H4 (cell line): ENCODE measurements around the gene DOCK6. TPM values are rescaled to one million over a fixed set of nuclear protein-coding genes. Genes with fewer than 3 reads are reported as not detected.
A peak's percentile ranks its signal among the peaks of the same experiment; 100 is the strongest.

Experiments
- DNase-seq: peaks from one replicate; pipeline ENCODE4 v3.0.0-alpha.2; 2015; ENCODE audit warnings: low spot score
- total RNA-seq: library from RNA; depleted of rRNA; stranded (reverse); fragments of >200 nt; shearing (Covaris generic); gene quantifications from 2 replicates; pipeline ENCODE4 v1.2.3, GENCODE V29; 2014

DOCK6 gene
- total RNA-seq, 1 experiment from 2014 or later = 3.9 TPM

GRCh38 chr19:11247391-11247790 lies 14.9 kb downstream of the DOCK6 start:
- DNase-seq = no peak

DNA sequence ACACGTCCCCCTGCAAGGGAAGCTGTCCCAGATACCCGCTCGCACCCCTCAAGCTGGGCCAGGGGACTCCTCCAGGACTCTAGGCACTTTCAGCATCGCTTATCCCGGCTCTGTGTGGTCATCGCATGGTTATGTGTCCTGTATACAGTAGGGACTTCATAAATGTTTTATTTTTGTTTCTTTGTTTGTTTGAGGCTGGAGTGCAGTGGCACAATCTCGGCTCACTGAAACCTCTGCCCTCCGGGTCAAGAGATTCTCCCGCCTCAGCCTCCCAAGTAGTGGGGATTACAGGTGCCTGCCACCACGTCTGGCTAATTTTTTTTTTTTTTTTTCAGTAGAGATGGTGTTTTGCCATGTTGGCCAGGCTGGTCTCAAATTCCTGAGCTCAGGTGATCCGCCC lies 15.4 kb downstream of the DOCK6 start:
- no peak for DNase-seq

DNA sequence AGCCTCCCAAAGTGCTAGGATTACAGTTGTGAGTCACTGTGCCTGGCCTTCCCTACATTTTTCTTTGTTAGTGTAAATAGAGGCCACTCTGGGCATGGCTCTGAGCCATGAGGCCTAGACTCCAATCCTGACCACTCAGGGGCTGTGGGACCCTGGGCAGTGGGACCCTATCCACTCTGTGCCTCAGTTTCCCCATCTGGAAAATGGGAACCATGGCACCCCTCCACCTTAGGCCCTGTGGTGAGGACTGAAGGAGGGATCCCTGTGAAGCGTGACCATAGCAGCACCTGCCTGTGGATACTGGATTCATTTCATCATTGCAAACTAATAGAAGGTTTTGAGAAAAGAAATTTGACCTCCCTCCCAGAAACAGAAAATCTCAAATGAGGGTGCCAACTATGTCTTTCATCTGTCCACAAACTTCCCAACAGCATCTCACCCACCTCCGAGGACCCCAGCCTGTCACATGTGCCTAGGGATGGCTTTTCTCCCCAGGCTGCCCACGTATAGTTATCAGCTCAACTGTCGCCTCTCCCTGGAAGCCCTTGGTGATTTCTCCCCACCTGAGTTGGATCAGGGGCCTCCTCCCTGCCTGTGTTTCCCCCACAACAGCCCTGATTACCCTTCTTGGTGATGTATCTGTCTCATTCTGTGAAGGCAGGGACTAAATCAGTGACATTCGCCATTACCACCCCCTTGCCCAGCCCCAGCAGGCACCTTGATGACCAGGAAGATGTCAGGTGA lies 17.3 kb downstream of the DOCK6 start:
- no peak for DNase-seq

DNA sequence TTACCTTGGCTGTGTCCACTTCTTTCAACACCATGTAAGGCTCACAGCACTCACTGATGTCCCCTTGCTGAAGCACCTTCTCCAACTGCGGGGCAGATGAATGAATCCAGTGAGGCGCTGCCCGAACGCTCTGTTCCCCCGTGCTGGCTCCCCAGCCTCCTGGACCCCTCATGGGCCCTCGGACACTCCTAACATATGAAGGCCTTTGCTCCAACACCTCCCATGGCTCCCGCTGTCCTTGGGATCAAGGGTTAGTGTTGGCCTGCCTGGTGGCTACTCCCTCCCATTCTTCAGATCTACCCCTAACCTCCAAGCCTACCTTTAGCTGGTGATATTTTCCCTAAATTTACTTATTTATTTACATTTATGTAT lies 18.5 kb downstream of the DOCK6 start:
- no peak for DNase-seq

GRCh38 chr19:11242864-11243797 lies 19.2 kb downstream of the DOCK6 start:
- peak; percentile 69 for DNase-seq

GRCh38 chr19:11242025-11242424 lies 20.3 kb downstream of the DOCK6 start:
- no peak for DNase-seq

- no peak for DNase-seq
Measured at GRCh38 chr19:11240008-11240444, 22.3 kb downstream of the DOCK6 start.

- DNase-seq = no peak
Measured at GRCh38 chr19:11239377-11240000, 22.8 kb downstream of the DOCK6 start, which contains the start of gene ANGPTL8. ANGPTL8 (plus strand) TSS chr19:11239619; CDS start chr19:11239638, 19 bp downstream.

- no peak for DNase-seq
Measured at GRCh38 chr19:11238781-11239376, 23.4 kb downstream of the DOCK6 start.

GRCh38 chr19:11238041-11238440 lies 24.3 kb downstream of the DOCK6 start:
- no peak for DNase-seq

DNA sequence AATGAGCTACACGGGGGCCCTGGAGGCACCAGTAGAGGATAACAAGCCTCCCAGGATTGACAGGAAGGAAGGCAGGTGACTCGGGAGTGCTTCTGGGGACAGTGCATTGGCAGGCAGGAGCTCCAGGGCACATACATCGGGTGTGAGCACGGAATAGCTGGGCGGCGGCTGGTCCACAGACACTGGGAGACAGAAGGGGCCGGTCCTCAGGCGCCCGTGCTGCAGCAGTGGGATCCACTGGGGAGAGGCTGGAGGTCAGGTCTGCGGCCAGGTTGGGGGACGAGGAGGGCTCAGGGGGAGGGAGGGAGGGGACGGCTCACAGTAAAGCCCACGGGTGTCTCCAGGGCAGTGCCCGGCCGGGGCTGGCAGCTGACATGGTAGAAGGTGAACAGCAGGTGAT lies 25.0 kb downstream of the DOCK6 start:
- no peak for DNase-seq

GRCh38 chr19:11236324-11237301 lies 25.7 kb downstream of the DOCK6 start:
- no peak for DNase-seq

DNA sequence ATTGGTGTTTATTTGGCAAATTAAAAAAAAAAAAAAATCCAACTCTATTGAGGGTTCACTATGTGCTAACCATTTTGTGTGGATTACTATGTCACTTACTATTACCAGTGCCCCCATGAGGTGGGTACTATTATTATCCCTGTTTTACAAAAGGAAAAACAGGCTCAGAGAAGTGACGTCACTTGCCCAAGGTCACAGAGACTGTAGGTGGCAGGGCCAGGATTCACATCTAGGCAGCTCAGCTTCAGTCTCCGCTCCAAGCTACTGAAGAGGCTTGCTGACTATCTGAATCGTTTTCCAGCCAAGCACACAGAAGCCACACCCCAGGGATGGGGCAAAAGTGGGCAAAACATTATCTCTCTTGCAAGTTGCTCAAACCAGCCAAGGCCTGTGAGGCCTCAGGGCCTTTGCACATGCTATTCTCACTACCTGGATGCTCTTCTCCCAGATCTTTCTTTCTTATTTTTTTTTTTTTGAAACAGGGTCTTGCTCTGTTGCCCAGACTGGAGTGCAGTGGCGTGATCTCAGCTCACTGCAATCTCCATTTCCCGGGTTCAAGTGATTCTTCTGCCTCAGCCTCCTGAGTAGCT lies 27.7 kb downstream of the DOCK6 start:
- no peak for DNase-seq

DNA sequence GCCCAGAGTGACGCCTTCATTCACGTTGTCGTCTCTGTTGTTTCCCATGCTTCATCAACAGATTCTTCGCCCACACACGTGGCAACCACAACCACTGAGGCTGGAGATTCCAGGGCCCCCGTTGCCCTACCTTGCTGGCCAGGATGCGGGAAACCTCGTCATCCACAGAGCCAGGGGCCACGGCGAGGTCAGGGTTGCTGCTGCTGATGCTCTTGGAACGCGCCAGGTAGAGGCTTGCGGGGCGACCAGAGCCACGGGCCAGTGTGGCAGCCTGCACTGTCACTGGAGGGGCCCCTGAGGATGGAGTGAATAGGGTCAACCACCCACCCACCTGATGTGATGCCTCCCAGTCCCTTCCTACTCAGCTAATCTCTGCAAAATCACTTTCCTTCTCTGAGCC lies 29.3 kb downstream of the DOCK6 start:
- DNase-seq = no peak

DNA sequence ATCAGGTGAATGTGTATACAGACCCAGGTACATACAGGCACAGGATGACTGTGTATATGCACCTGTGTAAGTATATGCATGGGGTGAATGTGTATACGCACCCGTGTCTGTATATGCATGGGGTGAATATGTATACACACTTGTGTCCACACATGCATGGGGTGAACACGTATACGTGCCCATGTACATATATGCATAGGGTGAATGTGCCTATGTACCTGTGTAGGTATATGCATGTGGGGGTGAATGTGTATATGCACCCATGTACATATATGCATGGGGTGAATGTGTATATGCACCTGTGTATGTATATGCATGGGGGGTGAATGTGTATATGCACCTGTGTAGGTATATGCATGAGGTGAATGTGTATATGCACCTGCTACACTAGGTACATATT lies 29.8 kb downstream of the DOCK6 start:
- no peak for DNase-seq

GRCh38 chr19:11230621-11231386 lies 31.5 kb downstream of the DOCK6 start:
- DNase-seq = no peak

DNA sequence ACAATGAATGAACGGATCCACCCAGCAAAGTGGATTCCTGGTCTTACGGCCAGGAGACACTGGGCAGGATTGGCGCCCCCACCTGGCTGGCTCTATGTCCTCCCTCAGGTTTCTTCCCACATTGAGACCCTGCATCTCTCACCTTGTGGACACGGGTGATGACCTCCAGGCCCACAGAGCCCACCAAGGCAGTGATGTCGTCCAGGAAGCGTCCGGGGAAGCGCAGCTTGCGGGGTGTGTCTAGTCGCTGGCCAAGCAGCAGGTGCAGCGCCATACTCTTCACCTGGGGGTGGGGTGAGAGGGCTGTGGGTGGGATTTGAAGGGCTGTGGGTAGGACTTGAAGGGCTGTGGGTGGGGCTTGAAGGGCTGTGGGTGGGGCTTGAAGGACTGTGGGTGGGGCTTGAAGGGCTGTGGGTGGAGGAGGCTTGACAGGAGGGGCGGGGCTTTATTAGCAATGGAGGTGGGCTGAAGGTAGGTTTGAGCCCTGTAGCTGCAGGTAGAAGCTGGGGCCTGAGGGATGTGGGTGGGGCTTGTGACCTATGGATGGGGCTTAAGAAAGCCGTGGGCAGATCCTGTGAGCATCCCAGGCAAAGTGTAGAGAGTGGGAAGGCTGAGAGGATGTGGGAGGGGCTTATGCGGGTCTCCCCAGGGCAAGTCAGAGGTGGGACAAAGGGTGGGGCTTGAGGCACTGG lies 35.0 kb downstream of the DOCK6 start:
- DNase-seq = no peak

- DNase-seq = no peak
Measured at GRCh38 chr19:11226716-11227166, 35.6 kb downstream of the DOCK6 start.

DNA sequence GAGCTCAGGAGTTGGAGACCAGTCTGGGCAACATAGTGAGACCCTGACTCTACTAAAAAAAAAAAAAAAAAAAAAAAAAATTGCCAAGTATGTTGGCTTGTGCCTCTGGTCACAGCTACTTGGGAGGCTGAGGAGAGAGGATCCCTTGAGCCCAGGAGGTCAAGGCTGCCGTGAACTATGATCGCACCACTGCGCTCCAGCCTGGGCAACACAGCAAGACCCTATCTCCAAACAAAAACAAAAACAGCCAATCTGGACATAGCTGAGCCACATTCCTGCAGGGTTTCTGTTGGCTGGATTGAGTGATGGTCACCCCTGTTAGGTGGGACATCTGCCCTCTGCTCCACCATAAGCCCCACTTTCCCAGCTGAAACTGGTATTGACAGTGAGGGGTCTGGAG lies 36.5 kb downstream of the DOCK6 start:
- DNase-seq = no peak
